Measurements from ENCODE around the gene RGL3.
"Not testable (repeated sequence)": the region's sequence is repeated elsewhere in the genome, so short reads cannot be mapped to it uniquely, and the experiment has no call there.

RGL3 gene, protein sequence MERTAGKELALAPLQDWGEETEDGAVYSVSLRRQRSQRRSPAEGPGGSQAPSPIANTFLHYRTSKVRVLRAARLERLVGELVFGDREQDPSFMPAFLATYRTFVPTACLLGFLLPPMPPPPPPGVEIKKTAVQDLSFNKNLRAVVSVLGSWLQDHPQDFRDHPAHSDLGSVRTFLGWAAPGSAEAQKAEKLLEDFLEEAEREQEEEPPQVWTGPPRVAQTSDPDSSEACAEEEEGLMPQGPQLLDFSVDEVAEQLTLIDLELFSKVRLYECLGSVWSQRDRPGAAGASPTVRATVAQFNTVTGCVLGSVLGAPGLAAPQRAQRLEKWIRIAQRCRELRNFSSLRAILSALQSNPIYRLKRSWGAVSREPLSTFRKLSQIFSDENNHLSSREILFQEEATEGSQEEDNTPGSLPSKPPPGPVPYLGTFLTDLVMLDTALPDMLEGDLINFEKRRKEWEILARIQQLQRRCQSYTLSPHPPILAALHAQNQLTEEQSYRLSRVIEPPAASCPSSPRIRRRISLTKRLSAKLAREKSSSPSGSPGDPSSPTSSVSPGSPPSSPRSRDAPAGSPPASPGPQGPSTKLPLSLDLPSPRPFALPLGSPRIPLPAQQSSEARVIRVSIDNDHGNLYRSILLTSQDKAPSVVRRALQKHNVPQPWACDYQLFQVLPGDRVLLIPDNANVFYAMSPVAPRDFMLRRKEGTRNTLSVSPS

DNA sequence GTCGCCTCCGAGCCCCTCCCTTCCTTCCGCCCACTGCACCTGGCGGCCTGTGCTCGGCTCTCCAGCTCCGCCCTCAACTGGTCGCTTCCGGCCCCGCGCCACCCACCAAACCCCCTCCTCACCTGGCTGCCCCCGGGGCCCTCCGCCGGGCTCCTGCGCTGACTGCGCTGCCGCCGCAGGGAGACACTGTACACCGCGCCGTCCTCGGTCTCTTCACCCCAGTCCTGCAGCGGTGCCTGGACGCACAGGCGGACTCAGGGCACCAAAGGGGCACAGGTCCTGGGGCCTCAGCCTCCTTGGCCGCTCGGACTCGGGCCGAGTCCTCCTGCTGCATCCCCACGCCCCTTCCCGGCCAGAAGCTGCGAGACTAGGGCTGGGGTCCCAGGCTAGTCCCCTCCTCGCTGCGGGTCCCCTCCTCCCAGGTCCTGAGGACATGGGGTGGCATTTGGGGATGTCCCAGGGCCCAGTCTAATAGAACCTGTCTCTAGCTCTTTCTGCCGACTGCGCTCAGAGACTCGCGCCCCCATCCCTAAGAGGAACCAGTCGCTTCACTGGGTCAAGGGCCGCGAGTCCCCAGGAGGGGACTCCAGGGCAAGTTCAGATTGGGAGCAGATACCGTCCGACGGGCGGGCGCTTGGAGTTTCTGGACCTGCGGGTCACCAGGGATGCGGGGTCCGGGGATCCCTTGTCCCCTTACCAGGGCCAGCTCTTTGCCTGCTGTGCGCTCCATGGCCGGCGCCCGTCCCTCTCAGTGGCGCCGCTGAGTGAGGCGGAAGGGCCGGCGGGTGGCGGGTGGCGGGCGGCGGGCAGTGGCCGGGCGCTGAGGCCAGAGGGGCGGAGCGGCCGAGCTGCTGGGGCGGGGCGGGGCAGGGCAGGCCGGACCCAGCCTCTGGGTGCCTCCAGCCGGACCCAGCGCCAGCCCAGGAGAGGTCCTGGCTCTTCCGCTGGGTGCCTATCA lies at the start of gene RGL3:
Gene RGL3 (minus strand): TSS at position 766 of the 958 bp plus-strand sequence. CDS start 36 bp downstream, at position 730.
- Mint-ChIP-seq H3K27me3 (peaks cover 31% of the 10 kb centered on the region), H3K9me3 (no peaks in the 10 kb centered on the region), H3K36me3 (no peaks in the 10 kb centered on the region), H3K27ac (no peak within 1 kb of the TSS), H3K4me1 (peaks cover 37% of the 10 kb centered on the region), H3K4me3 (peak within 1 kb of the TSS; percentile 54)

DNA sequence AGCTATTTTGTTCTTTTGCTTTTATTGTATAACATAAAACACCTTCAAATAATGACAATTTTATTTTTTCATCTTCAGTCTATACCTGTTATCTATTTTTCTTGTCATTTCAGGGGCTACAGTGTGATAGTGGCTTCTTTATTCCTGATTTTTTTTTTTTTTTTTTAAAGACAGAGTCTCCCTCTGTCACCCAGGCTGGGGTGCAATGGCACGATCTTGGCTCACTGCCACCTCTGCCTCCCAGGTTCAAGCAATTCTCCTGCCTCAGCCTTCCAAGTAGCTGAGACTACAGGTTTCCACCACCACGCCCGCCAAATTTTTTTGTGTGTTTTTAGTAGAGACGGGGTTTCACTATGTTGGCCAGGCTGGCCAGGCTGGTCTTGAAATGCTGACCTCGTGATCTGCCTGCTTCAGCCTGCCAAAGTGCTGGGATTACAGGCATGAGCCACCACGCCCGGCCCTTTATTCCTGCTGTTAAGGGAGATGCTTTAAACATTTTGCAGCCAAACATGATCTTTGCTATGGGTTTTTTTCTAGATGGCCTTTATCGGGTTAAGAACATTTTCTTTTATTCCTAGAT lies 49.2 kb upstream of the RGL3 start:
- not testable (repeated sequence) for H3K36me3 Mint-ChIP-seq, H3K27ac Mint-ChIP-seq, H3K4me3 Mint-ChIP-seq, H3K9me3 Mint-ChIP-seq, H3K4me1 Mint-ChIP-seq, H3K27me3 Mint-ChIP-seq

- H3K27me3 Mint-ChIP-seq: peaks cover 3% of the 10 kb centered on the region
- H3K4me3 Mint-ChIP-seq: no peak overlapping the region
- H3K4me1 Mint-ChIP-seq: no peaks in the 10 kb centered on the region
- no peak overlapping the region for H3K27ac Mint-ChIP-seq
- H3K36me3 Mint-ChIP-seq: no peaks in the 10 kb centered on the region
- no peaks in the 10 kb centered on the region for H3K9me3 Mint-ChIP-seq
These were observed 46.5 kb upstream of the RGL3 start for GRCh38 chr19:11465600-11465999.

- H3K27ac Mint-ChIP-seq: no peak overlapping the region
- no peak overlapping the region for H3K4me3 Mint-ChIP-seq
- H3K9me3 Mint-ChIP-seq: no peaks in the 10 kb centered on the region
- no peaks in the 10 kb centered on the region for H3K36me3 Mint-ChIP-seq
- H3K27me3 Mint-ChIP-seq: peaks cover 7% of the 10 kb centered on the region
- no peaks in the 10 kb centered on the region for H3K4me1 Mint-ChIP-seq
These were observed 45.5 kb upstream of the RGL3 start for GRCh38 chr19:11464333-11465265.

- peaks cover 7% of the 10 kb centered on the region for H3K27me3 Mint-ChIP-seq
These were observed 44.3 kb upstream of the RGL3 start for GRCh38 chr19:11463391-11463790.

DNA sequence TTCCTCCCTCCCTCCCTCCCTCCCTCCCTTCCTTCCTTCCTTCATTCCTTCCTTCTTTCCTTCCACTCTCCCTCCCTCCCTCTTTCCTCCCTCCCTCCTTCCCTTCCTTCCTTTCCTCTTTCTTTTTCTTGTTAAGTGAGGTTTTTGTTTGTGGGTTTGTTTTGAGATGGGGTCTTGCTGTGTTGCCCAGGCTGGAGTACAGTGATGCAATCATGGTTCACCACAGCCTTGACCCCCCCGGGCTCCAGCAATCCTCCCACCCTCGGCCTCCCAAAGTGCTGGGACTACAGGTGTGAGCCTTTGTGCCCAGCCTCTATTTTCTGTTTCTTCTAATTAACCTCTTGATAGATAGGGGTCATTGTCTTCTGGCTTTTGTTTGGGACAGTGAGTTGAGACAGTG lies 42.3 kb upstream of the RGL3 start:
- Mint-ChIP-seq H3K4me3 (no peak overlapping the region), H3K36me3 (no peaks in the 10 kb centered on the region), H3K4me1 (no peaks in the 10 kb centered on the region), H3K9me3 (no peaks in the 10 kb centered on the region), H3K27ac (no peak overlapping the region), H3K27me3 (peaks cover 5% of the 10 kb centered on the region)

More at GRCh38 chr19:11463391-11463790, 44.3 kb upstream of the RGL3 start:
- no peaks in the 10 kb centered on the region for H3K4me1 Mint-ChIP-seq
- H3K4me3 Mint-ChIP-seq: no peak overlapping the region
- H3K36me3 Mint-ChIP-seq: no peaks in the 10 kb centered on the region
- no peaks in the 10 kb centered on the region for H3K9me3 Mint-ChIP-seq
- H3K27ac Mint-ChIP-seq: no peak overlapping the region

DNA sequence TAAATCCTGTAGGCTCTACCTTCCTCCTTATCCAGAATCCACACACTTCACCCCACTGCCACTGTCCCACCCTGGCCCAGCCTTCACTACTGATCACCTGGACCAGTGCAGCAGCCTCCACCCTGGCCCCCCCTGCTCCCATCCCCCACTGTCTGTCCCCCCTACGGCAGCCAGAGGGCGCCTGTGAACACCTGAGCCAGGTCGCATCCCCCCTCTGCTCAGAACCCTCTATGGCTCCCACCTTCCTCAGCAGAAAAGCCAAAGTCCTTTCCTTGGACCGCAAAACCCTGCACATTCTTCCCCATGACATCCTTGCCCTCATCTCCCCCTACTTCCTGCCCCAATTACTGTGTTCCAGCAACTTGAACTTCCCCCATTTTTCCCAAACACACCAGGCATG lies 41.1 kb upstream of the RGL3 start:
- Mint-ChIP-seq H3K4me3 (no peak overlapping the region), H3K27me3 (peaks cover 5% of the 10 kb centered on the region), H3K36me3 (no peaks in the 10 kb centered on the region), H3K4me1 (no peaks in the 10 kb centered on the region), H3K9me3 (no peaks in the 10 kb centered on the region), H3K27ac (no peak overlapping the region)

DNA sequence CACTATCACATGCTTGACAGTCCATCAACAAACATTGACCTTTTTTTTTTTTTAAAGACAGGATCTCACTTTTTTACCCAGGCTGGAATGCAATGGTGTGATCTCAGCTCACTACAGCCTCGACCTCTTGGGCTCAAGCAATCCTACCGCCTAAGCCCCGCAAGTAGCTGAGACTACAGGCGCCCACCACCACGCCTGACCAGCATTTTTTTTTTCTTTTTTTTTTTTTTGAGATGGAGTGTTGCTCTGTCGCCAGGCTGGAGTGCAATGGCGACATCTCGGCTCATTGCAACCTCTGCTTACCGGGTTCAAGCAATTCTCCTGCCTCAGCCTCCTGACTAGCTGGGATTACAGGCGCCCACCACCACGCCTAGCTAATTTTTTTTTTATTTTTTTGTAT lies 39.8 kb upstream of the RGL3 start:
- H3K4me1 Mint-ChIP-seq, H3K27me3 Mint-ChIP-seq, H3K4me3 Mint-ChIP-seq, H3K27ac Mint-ChIP-seq, H3K36me3 Mint-ChIP-seq, H3K9me3 Mint-ChIP-seq: not testable (repeated sequence)

DNA sequence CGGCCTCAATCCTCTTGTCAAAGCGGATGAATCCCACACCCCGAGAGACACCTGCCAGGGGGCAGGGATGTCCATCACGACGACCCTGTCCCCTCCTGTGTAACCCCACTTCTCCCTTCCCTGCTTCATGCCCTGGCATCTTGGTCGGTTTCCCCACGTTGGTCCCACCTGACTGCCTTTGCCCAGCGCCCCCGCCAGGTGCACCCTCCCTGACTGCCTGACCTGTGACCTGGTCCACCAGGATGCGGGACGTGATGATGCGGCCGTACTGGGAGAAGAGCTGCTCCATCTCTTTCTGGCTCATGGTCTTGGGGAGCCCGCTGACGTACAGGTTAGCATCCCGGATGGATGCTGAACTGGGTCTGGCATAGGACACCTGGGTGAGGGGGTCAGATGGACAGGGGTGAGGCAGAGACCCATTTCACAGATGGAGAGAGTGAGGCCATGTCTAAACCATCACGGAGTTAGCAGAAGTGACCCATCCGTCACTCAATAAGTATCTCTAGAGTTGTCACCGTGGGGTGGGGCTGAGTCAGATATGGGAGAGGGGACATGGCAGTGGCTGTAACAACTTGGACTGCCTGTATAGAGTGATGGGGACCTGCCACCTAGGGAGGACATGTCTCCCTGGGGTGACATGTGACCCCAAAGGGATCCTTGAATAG lies 39.3 kb upstream of the RGL3 start:
- Mint-ChIP-seq H3K27ac (no peak overlapping the region), H3K27me3 (peaks cover 5% of the 10 kb centered on the region), H3K9me3 (no peaks in the 10 kb centered on the region), H3K36me3 (no peaks in the 10 kb centered on the region), H3K4me3 (no peak overlapping the region), H3K4me1 (no peaks in the 10 kb centered on the region)

- no peak overlapping the region for H3K4me3 Mint-ChIP-seq
- no peaks in the 10 kb centered on the region for H3K4me1 Mint-ChIP-seq
- H3K9me3 Mint-ChIP-seq: no peaks in the 10 kb centered on the region
- H3K27ac Mint-ChIP-seq: no peak overlapping the region
- no peaks in the 10 kb centered on the region for H3K36me3 Mint-ChIP-seq
- H3K27me3 Mint-ChIP-seq: peaks cover 5% of the 10 kb centered on the region
These were observed 38.7 kb upstream of the RGL3 start for GRCh38 chr19:11457831-11458230.

GRCh38 chr19:11457115-11457514 lies 38.0 kb upstream of the RGL3 start:
- Mint-ChIP-seq H3K27me3 (peaks cover 5% of the 10 kb centered on the region), H3K4me3 (no peak overlapping the region), H3K9me3 (no peaks in the 10 kb centered on the region), H3K36me3 (no peaks in the 10 kb centered on the region), H3K4me1 (no peaks in the 10 kb centered on the region), H3K27ac (no peak overlapping the region)

DNA sequence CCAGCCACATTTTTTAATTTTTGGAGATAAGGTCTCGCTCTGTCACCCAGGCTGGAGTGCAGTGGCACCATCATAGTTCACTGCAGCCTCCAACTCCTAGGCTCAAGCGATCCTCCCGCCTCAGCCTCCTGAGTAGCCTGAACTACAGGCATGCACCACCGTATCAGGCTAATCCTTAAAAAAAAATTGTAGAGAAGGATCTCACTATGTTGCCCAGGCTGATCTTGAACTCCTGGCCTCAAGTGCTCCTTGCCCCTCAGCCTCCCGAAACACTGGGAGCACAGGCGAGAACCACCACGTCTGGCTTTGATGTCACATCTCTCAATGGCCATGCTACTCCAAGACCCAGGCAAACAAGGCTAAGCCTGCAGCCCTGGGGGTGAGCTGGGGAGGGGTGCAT lies 37.5 kb upstream of the RGL3 start:
- H3K4me3 Mint-ChIP-seq: no peak overlapping the region
- H3K9me3 Mint-ChIP-seq: no peaks in the 10 kb centered on the region
- peaks cover 5% of the 10 kb centered on the region for H3K27me3 Mint-ChIP-seq
- no peaks in the 10 kb centered on the region for H3K4me1 Mint-ChIP-seq
- no peak overlapping the region for H3K27ac Mint-ChIP-seq
- no peaks in the 10 kb centered on the region for H3K36me3 Mint-ChIP-seq

DNA sequence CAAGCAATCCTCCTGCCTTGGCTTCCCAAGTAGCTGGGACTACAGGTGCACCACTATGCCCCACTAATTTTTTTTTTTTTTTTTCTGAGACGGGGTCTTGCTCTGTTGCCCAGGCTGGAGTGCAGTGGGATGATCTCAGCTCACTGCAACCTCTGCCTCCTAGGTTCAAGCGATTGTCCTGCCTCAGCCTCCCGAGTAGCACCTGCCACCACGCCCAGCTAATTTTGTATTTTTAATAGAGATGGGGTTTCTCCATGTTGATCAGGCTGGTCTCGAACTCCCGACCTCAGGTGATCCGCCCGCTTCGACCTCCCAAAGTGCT lies 36.1 kb upstream of the RGL3 start:
- H3K4me1 Mint-ChIP-seq, H3K4me3 Mint-ChIP-seq, H3K36me3 Mint-ChIP-seq, H3K27ac Mint-ChIP-seq, H3K27me3 Mint-ChIP-seq, H3K9me3 Mint-ChIP-seq: not testable (repeated sequence)

Data from activated naive CD4-positive, alpha-beta T cell treated with anti-CD3 and anti-CD28 coated beads, Interleukin-2, amount 50 U/mL, for 24 hours (primary cell).